NOMO-1 (cell line): Measurements from ENCODE around the gene PDGFRB.
A peak's percentile ranks its signal among the peaks of the same experiment; 100 is the strongest.

ENCODE experiments used
- DNase-seq, 2 experiments: peaks; one replicate each; lab custom pipeline; 2025; ENCODE audit not compliant: unreplicated experiment in 2 of 2; lab: John Stamatoyannopoulos, UW

PDGFRB gene

GRCh38 chr5:150133581-150134197, 22.0 kb downstream of the PDGFRB start:
- no peak for DNase-seq

GRCh38 chr5:150132740-150133139, 22.9 kb downstream of the PDGFRB start:
- DNase-seq: no peak

GRCh38 chr5:150131978-150132694, 23.5 kb downstream of the PDGFRB start:
- peak; percentile 78 to 82 for DNase-seq

- DNase-seq: no peak
Measured at GRCh38 chr5:150131461-150131860, 24.2 kb downstream of the PDGFRB start.

GRCh38 chr5:150130493-150130922, 25.1 kb downstream of the PDGFRB start:
- no peak for DNase-seq

- DNase-seq: peak; percentile 79 to 82
Measured at GRCh38 chr5:150129813-150130492, 25.7 kb downstream of the PDGFRB start.

GRCh38 chr5:150129454-150129812, 26.2 kb downstream of the PDGFRB start:
- no peak for DNase-seq

- DNase-seq: no peak
Measured at GRCh38 chr5:150126921-150127265, 28.8 kb downstream of the PDGFRB start.

- no peak for DNase-seq
Measured at GRCh38 chr5:150126199-150126920, 29.3 kb downstream of the PDGFRB start.

- DNase-seq: no peak
Measured at GRCh38 chr5:150125334-150125733, 30.3 kb downstream of the PDGFRB start.

GRCh38 chr5:150124596-150124995, 31.0 kb downstream of the PDGFRB start:
- no peak for DNase-seq

GRCh38 chr5:150124111-150124557, 31.5 kb downstream of the PDGFRB start:
- peak; percentile 38 to 53 for DNase-seq

- peak; percentile 9 to 25 for DNase-seq
Measured at GRCh38 chr5:150123542-150123941, 32.1 kb downstream of the PDGFRB start.

GRCh38 chr5:150122536-150123481, 32.8 kb downstream of the PDGFRB start:
- DNase-seq: no peak

- DNase-seq: peak; percentile 72 to 76
Measured at GRCh38 chr5:150122158-150122510, 33.5 kb downstream of the PDGFRB start.

- no peak for DNase-seq
Measured at GRCh38 chr5:150121448-150122157, 34.0 kb downstream of the PDGFRB start.

GRCh38 chr5:150120617-150121447, 34.8 kb downstream of the PDGFRB start:
- DNase-seq: no peak

- no peak for DNase-seq
Measured at GRCh38 chr5:150120062-150120441, 35.6 kb downstream of the PDGFRB start.
